A673 (cell line): Measurements from ENCODE around the gene SPNS1.

ENCODE experiments used
- CTCF ChIP-seq: fragments of 300-800, 200-600 bp; sonication (generic); conservative IDR thresholded peaks from 2 replicates; pipeline ENCODE4 v1.5.1; 2017; ENCODE audit warnings: low read depth, mild to moderate bottlenecking, antibody characterized with exemption, low read length, moderate library complexity, mixed read lengths
- EZH2 ChIP-seq: fragments of 200-600 bp; sonication (generic); IDR thresholded peaks from 2 replicates; pipeline ENCODE4 v1.6.1; 2017; ENCODE audit warnings: borderline replicate concordance, low read depth, mild to moderate bottlenecking, mixed read lengths, antibody characterized with exemption, low read length; ENCODE audit not compliant: poor library complexity, severe bottlenecking

GRCh38 chr16:28981517-28981916 lies 6.9 kb downstream of the SPNS1 start:
- TF ChIP-seq CTCF (peak; percentile 60), EZH2 (no peak)
